Suprapubic skin (tissue), 4 donors: Measurements from ENCODE around the gene ABI3BP. TPM values are rescaled to one million over a fixed set of nuclear protein-coding genes. Genes with fewer than 3 reads are reported as not detected.

ENCODE experiments used
- DNase-seq, 2 donors: peaks; one replicate each; pipeline ENCODE4 v3.0.0-alpha.2; 2019; ENCODE audit warnings: low spot score in 2 of 2
- H3K27ac ChIP-seq: fragments of 200-600 bp; sonication (generic); one replicate; pipeline ENCODE4 v1.5.1; 2019
- H3K27me3 ChIP-seq: fragments of 200-600 bp; sonication (generic); one replicate; pipeline ENCODE4 v1.5.1; 2019
- H3K36me3 ChIP-seq: fragments of 200-600 bp; sonication (generic); one replicate; pipeline ENCODE4 v1.5.1; 2019
- H3K4me1 ChIP-seq: fragments of 200-600 bp; sonication (generic); one replicate; pipeline ENCODE4 v1.5.1; 2019
- H3K4me3 ChIP-seq: fragments of 200-600 bp; sonication (generic); one replicate; pipeline ENCODE4 v1.5.1; 2019; ENCODE audit warnings: mild to moderate bottlenecking
- H3K9me3 ChIP-seq: fragments of 200-600 bp; sonication (generic); one replicate; pipeline ENCODE4 v1.5.1; 2019
- CTCF ChIP-seq, 2 donors: fragments of 200-600 bp in 1 of 2; fragments of 450-650 bp in 1 of 2; sonication (generic) in 1 of 2; IDR thresholded peaks; one replicate each; pipeline ENCODE4 v1.5.1; 2016 to 2019; ENCODE audit warnings: antibody characterized with exemption in 2 of 2, mild to moderate bottlenecking in 1 of 2, moderate library complexity in 1 of 2
- EP300 ChIP-seq: sonication (generic); formaldehyde crosslinking; IDR thresholded peaks from one replicate; pipeline ENCODE4 v1.6.1; 2017; ENCODE audit warnings: antibody characterized with exemption
- POLR2A ChIP-seq, 2 donors: fragments of 450-650 bp; IDR thresholded peaks; one replicate each; pipeline ENCODE4 v1.6.1; 2017; ENCODE audit warnings: antibody characterized with exemption in 2 of 2, mild to moderate bottlenecking in 2 of 2, moderate library complexity in 2 of 2
- POLR2AphosphoS5 ChIP-seq, 3 donors: sonication (generic); formaldehyde crosslinking; IDR thresholded peaks; one replicate each; pipeline ENCODE4 v1.6.1; 2017; ENCODE audit warnings: antibody characterized with exemption in 3 of 3
- WGBS: methylation state at CpG from one replicate; pipeline ENCODE4 v1.1.5; 2018; 5-methylcytosine and 5-hydroxymethylcytosine counted together
- total RNA-seq, 4 donors: library from RNA; depleted of rRNA; stranded (reverse); fragments of >200 nt; gene quantifications; one replicate each; pipeline ENCODE4 v1.1.0, GENCODE V29; 2016

Gene ABI3BP
- total RNA-seq, 4 donors from 2014 or later: 20.6 to 54.4 (median 38.4) TPM

GRCh38 chr3:100900671-100901335 is 92.4 kb downstream of the ABI3BP start:
- Histone ChIP-seq H3K27me3 (no peaks in the 10 kb centered on the region), H3K4me1 (peaks cover 15% of the 10 kb centered on the region), H3K36me3 (no peaks in the 10 kb centered on the region), H3K9me3 (no peaks in the 10 kb centered on the region), H3K27ac (no peak overlapping the region), H3K4me3 (no peak overlapping the region)
- DNase-seq: no peak
- TF ChIP-seq POLR2AphosphoS5 (IDR thresholded peaks at IDR 0.05) (no peak), POLR2A (IDR thresholded peaks at IDR 0.05) (no peak), CTCF (IDR thresholded peaks at IDR 0.05) (no peak), EP300 (no peak)
- 75% methylated on average over 2 of the region's 2 CpGs for WGBS

DNA sequence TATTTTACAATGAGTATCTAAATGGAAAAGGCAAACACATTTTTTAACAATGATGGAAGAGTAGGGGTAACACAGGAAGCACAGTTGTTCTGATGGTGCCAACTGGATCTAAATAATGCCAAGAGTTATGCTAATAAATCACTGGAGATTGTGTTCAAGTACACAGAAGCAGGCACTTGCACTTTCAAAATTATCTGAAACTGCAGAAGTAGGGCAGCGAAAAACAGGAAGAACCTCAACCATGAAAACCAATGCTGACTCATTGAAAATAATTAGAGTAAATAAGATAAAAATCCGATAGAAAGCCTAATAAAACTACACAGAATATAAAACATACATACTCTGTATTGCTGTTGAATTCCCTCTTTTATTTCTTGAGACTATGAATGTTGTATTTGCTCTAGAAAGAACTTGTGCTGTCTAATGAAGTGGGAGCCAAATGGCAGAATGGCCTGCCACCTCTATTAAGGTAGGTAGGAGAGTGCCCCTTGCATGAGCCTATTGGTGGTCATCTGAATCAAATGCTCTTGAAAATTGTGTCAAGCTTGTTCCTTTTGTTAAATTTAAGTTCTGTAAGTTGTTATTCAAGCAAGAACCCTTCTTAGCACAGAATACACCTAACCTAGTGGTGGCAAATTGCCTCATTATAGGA is 93.7 kb downstream of the ABI3BP start:
- Histone ChIP-seq H3K4me3 (no peak overlapping the region), H3K27ac (no peak overlapping the region), H3K36me3 (no peaks in the 10 kb centered on the region), H3K4me1 (peaks cover 15% of the 10 kb centered on the region), H3K9me3 (no peaks in the 10 kb centered on the region), H3K27me3 (no peaks in the 10 kb centered on the region)
- TF ChIP-seq POLR2AphosphoS5 (IDR thresholded peaks at IDR 0.05) (no peak), CTCF (IDR thresholded peaks at IDR 0.05) (no peak), POLR2A (IDR thresholded peaks at IDR 0.05) (no peak), EP300 (no peak)
- 28% methylated on average over 2 of the region's 2 CpGs for WGBS
- no peak for DNase-seq

GRCh38 chr3:100898681-100899080 is 94.5 kb downstream of the ABI3BP start:
- no peak for DNase-seq
- H3K36me3 ChIP-seq: no peaks in the 10 kb centered on the region
- peaks cover 15% of the 10 kb centered on the region for H3K4me1 ChIP-seq
- no peaks in the 10 kb centered on the region for H3K27me3 ChIP-seq
- WGBS: 59% methylated on average over 5 of the region's 5 CpGs
- no peak overlapping the region for H3K27ac ChIP-seq
- no peak for TF ChIP-seq POLR2AphosphoS5 (IDR thresholded peaks at IDR 0.05)
- no peak for TF ChIP-seq EP300
- TF ChIP-seq POLR2A (IDR thresholded peaks at IDR 0.05): no peak
- TF ChIP-seq CTCF (IDR thresholded peaks at IDR 0.05): no peak
- H3K4me3 ChIP-seq: no peak overlapping the region
- H3K9me3 ChIP-seq: no peaks in the 10 kb centered on the region

DNA sequence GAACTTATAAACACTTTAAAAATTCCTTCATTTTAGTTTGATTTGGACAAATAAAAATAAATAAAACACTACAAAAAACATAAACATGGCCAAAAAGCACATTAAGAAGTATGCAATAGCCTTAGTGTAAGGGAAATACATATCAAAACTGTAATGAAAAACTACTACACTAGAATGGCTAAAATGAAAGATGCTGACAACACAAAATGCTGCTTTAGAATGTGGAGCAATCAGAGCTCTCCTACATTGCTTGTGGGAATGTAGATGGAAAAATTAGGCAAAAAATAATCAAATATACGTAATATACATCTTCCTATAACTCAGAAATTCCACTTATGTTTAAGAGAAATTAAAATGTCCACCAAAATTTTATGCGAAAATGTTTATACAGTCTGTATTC is 96.2 kb downstream of the ABI3BP start:
- WGBS: 47% methylated on average over 2 of the region's 2 CpGs
- H3K36me3 ChIP-seq: no peaks in the 10 kb centered on the region
- no peaks in the 10 kb centered on the region for H3K27me3 ChIP-seq
- TF ChIP-seq CTCF (IDR thresholded peaks at IDR 0.05): no peak
- TF ChIP-seq POLR2AphosphoS5 (IDR thresholded peaks at IDR 0.05): no peak
- no peak for TF ChIP-seq EP300
- no peak for TF ChIP-seq POLR2A (IDR thresholded peaks at IDR 0.05)
- H3K4me3 ChIP-seq: no peak overlapping the region
- H3K27ac ChIP-seq: no peak overlapping the region
- peaks cover 12% of the 10 kb centered on the region for H3K4me1 ChIP-seq
- DNase-seq: no peak
- H3K9me3 ChIP-seq: no peaks in the 10 kb centered on the region

DNA sequence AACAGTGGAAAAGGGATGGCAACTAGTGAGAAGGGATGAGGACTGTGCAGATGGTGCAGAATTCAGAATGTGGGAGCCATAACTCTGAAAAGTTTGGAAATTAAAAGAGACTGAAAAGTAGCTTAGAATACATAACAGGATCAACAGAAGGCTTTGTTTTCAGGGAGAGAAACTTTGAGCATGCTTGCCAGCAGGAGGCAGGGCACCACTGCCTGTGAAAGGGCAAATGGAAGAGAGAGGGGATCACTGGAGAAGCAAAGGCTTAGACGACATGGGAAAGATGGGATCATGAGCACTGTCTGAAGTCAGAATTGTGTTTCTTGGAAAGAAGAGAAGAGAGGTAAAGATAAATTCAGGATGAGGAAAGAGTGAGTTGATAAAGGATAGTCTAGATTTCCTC is 99.6 kb downstream of the ABI3BP start:
- no peaks in the 10 kb centered on the region for H3K9me3 ChIP-seq
- DNase-seq: no peak
- no peaks in the 10 kb centered on the region for H3K4me1 ChIP-seq
- no peak overlapping the region for H3K27ac ChIP-seq
- TF ChIP-seq CTCF (IDR thresholded peaks at IDR 0.05): peak in 1 of 2 donors; percentile 13
- no peak for TF ChIP-seq POLR2AphosphoS5 (IDR thresholded peaks at IDR 0.05)
- no peak for TF ChIP-seq POLR2A (IDR thresholded peaks at IDR 0.05)
- no peak for TF ChIP-seq EP300
- no peaks in the 10 kb centered on the region for H3K27me3 ChIP-seq
- WGBS: 43% methylated on average over 1 of the region's 1 CpG
- no peaks in the 10 kb centered on the region for H3K36me3 ChIP-seq
- no peak overlapping the region for H3K4me3 ChIP-seq
